HepG2 (cell line): ENCODE measurements around the gene CDCA5. TPM values are rescaled to one million over a fixed set of nuclear protein-coding genes. Genes with fewer than 3 reads are reported as not detected.
A peak's percentile ranks its signal among the peaks of the same experiment; 100 is the strongest.

Experiments used
- CBFB ChIP-seq: sonication (generic); formaldehyde crosslinking; IDR thresholded peaks from 2 replicates; pipeline ENCODE4 v1.4.0; 2020; ENCODE audit warnings: missing genetic modification reagents
- CBX1 ChIP-seq: IDR thresholded peaks from one replicate; pipeline ENCODE4 v1.6.1; 2016; ENCODE audit warnings: antibody characterized with exemption, low read depth
- FOXK2 ChIP-seq: fragments of 450-650 bp; IDR thresholded peaks from 2 replicates; pipeline ENCODE4 v1.6.1; 2016
- GTF2F1 ChIP-seq: fragments of 150-350 bp; IDR thresholded peaks from 2 replicates; pipeline ENCODE4 v1.6.1; 2014; ENCODE audit warnings: low read length
- HNRNPH1 ChIP-seq: fragments of 200-400 bp; formaldehyde crosslinking; optimal IDR thresholded peaks from 2 replicates; pipeline ENCODE3; 2017; ENCODE audit warnings: mild to moderate bottlenecking, low read depth, low read length
- HOXA5 ChIP-seq: sonication (generic); formaldehyde crosslinking; IDR thresholded peaks from 2 replicates; pipeline ENCODE4 v1.4.0; 2020; ENCODE audit warnings: missing genetic modification reagents
- KAT2B ChIP-seq: fragments of 150-350 bp; IDR thresholded peaks from 2 replicates; pipeline ENCODE4 v1.6.1; 2014; ENCODE audit warnings: low read depth, low read length, borderline replicate concordance
- KLF16 ChIP-seq, 2 experiments: sonication (generic) in 1 of 2; formaldehyde crosslinking in 1 of 2; IDR thresholded peaks; 2 replicates each; pipeline versions ENCODE4 v1.6.1 to v1.8.0; 2016 to 2023; ENCODE audit warnings: missing genetic modification reagents in 2 of 2, missing compliant biosample characterization in 1 of 2
- NFKB2 ChIP-seq: sonication (generic); formaldehyde crosslinking; IDR thresholded peaks from 2 replicates; pipeline ENCODE4 v1.4.0; 2020; ENCODE audit warnings: missing genetic modification reagents, borderline replicate concordance
- ONECUT2 ChIP-seq: sonication (generic); formaldehyde crosslinking; IDR thresholded peaks from 2 replicates; pipeline ENCODE4 v1.4.0; 2020; ENCODE audit warnings: missing genetic modification reagents
- PAWR ChIP-seq: sonication (generic); formaldehyde crosslinking; IDR thresholded peaks from 2 replicates; pipeline ENCODE4 v1.4.0; 2020; ENCODE audit warnings: missing genetic modification reagents, mild to moderate bottlenecking, borderline replicate concordance
- PCBP1 ChIP-seq: fragments of 200-400 bp; formaldehyde crosslinking; IDR thresholded peaks from 2 replicates; pipeline ENCODE4 v1.6.1; 2017; ENCODE audit warnings: mild to moderate bottlenecking, low read depth, low read length, borderline replicate concordance
- U2AF2 ChIP-seq: fragments of 200-400 bp; formaldehyde crosslinking; IDR thresholded peaks from 2 replicates; pipeline ENCODE4 v1.6.1; 2017; ENCODE audit warnings: low read depth, mild to moderate bottlenecking, low read length
- ZMAT3 ChIP-seq: sonication (generic); formaldehyde crosslinking; conservative IDR thresholded peaks from 2 replicates; pipeline ENCODE4 v1.7.0; 2021; ENCODE audit warnings: missing genetic modification reagents
- ZNF121 ChIP-seq: sonication (generic); formaldehyde crosslinking; IDR thresholded peaks from 2 replicates; pipeline ENCODE4 v1.5.0; 2020; ENCODE audit warnings: mild to moderate bottlenecking, missing genetic modification reagents
- ZNF17 ChIP-seq: sonication (generic); formaldehyde crosslinking; IDR thresholded peaks from 2 replicates; pipeline ENCODE4 v1.5.0; 2020; ENCODE audit warnings: mild to moderate bottlenecking, missing genetic modification reagents
- ZNF251 ChIP-seq: sonication (generic); formaldehyde crosslinking; IDR thresholded peaks from 2 replicates; pipeline ENCODE4 v1.9.0; 2021; ENCODE audit warnings: mild to moderate bottlenecking, missing genetic modification reagents
- ZNF841 ChIP-seq: sonication (generic); formaldehyde crosslinking; IDR thresholded peaks from 2 replicates; pipeline ENCODE4 v1.8.1; 2023; ENCODE audit warnings: missing genetic modification reagents, borderline replicate concordance
- ZNF879 ChIP-seq: sonication (generic); formaldehyde crosslinking; IDR thresholded peaks from 2 replicates; pipeline ENCODE4 v1.8.1; 2023; ENCODE audit warnings: missing genetic modification reagents
- polyA plus RNA-seq, 8 experiments: library from polyadenylated mRNA; depleted of rRNA in 3 of 8; stranded (reverse) in 7 of 8; unstranded in 1 of 8; fragments of >200 nt; fragmentation: Illumina TruSeq in 4 of 8; extraction: Trizol in 4 of 8; gene quantifications; 2 replicates each; pipeline versions ENCODE4 v1.2.1 to v1.2.3, GENCODE V29; 2011 to 2016; ENCODE audit warnings: low read depth in 4 of 8, missing spikeins in 1 of 8, mixed read lengths in 1 of 8; ENCODE audit not compliant: insufficient read depth in 1 of 8
- total RNA-seq, 5 experiments: library from RNA; depleted of rRNA; stranded (reverse); fragments of >200 nt; fragmentation: Illumina TruSeq; extraction: Trizol; gene quantifications; 2 replicates each; pipeline ENCODE4 v1.2.3, GENCODE V29; 2016; ENCODE audit warnings: low read depth in 1 of 5
- TF ChIP-seq, protein P1 (sequence below): IDR thresholded peaks from 2 replicates; pipeline ENCODE4 v1.6.1; 2016; ENCODE audit warnings: control low read depth
- TF ChIP-seq, protein P2 (sequence below): fragments of 450-650 bp; IDR thresholded peaks from 2 replicates; pipeline ENCODE4 v1.6.1; 2016
- TF ChIP-seq, protein P3 (sequence below): sonication (generic); formaldehyde crosslinking; conservative IDR thresholded peaks from 2 replicates; pipeline ENCODE4 v1.8.0; 2022; ENCODE audit warnings: missing genetic modification reagents
- TF ChIP-seq, protein P4 (sequence below): IDR thresholded peaks from 2 replicates; pipeline ENCODE4 v1.6.1; 2016; ENCODE audit warnings: missing biosample characterization, missing genetic modification reagents, low read depth
- TF ChIP-seq, protein P5 (sequence below): sonication (generic); formaldehyde crosslinking; IDR thresholded peaks from 2 replicates; pipeline ENCODE4 v1.5.1; 2020; ENCODE audit warnings: mild to moderate bottlenecking, moderate library complexity, missing genetic modification reagents

CDCA5 gene
- total and polyA plus RNA-seq, 2 of the 13 experiments (the other 11 are each of a cell fraction or from before 2014, with no cell fraction given): 13.5 to 50.6 TPM

DNA sequence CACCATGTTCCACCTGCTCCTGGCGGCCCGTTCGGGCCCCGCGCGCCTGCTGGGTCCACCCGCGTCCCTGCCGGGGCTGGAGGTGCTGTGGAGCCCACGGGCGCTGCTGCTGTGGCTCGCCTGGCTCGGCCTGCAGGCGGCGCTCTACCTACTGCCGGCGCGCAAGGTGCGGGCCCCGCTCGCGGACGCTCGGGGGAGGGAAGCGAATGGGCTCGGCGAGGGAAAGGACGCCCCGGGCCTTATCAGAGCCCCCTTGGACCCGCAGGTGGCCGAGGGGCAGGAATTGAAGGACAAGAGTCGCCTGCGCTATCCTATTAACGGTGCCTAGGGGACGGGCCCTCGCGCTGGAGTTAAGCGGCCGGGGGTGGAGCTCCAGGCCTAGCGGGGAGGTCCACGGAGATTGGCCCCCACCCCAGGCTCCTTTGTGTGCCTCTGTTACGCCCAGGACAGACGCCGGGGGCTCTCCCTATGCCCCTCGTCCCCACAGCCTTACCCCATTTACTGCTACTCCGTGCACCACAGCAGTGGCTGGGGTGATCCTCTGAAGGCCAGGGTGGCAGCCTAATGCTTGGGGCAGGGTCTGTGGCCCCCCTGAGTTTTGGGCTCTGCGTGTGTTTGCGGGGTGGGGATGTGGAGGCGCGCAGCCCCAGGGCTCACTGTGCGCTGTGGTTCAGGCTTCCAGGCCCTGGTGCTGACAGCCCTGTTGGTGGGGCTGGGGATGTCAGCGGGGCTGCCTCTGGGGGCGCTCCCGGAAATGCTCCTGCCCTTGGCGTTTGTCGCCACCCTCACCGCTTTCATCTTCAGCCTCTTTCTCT lies 28.9 kb upstream of the CDCA5 start (continued):
- TF ChIP-seq PCBP1 (no peak), GTF2F1 (no peak), ONECUT2 (CRISPR knock-in tag) (no peak), HOXA5 (CRISPR knock-in tag) (peak; percentile 22; the same call in 1 of the 2 replicates), ZNF879 (CRISPR knock-in tag) (no peak), FOXK2 (no peak), ZNF121 (CRISPR knock-in tag) (peak; percentile 30; the same call in 1 of the 2 replicates), NFKB2 (CRISPR knock-in tag) (peak; percentile 36; the same call in 1 of the 2 replicates), ZNF17 (CRISPR knock-in tag) (no peak), PAWR (CRISPR knock-in tag) (no peak; the same call in 1 of the 2 replicates), ZNF251 (no peak), KAT2B (no peak), ZNF841 (no peak), U2AF2 (no peak), CBFB (CRISPR knock-in tag) (peak; percentile 49), ZMAT3 (CRISPR knock-in tag) (peak; percentile 59; the same call in 1 of the 2 replicates), KLF16 (CRISPR knock-in tag; IDR thresholded peaks at IDR 0.05) (peak in 1 of 2 experiments; percentile 55; a peak in 1 of 4 replicates), CBX1 (no peak), HNRNPH1 (no peak)
- TF ChIP-seq, protein P1, sequence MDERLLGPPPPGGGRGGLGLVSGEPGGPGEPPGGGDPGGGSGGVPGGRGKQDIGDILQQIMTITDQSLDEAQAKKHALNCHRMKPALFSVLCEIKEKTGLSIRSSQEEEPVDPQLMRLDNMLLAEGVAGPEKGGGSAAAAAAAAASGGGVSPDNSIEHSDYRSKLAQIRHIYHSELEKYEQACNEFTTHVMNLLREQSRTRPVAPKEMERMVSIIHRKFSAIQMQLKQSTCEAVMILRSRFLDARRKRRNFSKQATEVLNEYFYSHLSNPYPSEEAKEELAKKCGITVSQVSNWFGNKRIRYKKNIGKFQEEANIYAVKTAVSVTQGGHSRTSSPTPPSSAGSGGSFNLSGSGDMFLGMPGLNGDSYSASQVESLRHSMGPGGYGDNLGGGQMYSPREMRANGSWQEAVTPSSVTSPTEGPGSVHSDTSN (CRISPR knock-in tag): no peak
- TF ChIP-seq, protein P2, sequence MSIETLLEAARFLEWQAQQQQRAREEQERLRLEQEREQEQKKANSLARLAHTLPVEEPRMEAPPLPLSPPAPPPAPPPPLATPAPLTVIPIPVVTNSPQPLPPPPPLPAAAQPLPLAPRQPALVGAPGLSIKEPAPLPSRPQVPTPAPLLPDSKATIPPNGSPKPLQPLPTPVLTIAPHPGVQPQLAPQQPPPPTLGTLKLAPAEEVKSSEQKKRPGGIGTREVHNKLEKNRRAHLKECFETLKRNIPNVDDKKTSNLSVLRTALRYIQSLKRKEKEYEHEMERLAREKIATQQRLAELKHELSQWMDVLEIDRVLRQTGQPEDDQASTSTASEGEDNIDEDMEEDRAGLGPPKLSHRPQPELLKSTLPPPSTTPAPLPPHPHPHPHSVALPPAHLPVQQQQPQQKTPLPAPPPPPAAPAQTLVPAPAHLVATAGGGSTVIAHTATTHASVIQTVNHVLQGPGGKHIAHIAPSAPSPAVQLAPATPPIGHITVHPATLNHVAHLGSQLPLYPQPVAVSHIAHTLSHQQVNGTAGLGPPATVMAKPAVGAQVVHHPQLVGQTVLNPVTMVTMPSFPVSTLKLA: no peak
- TF ChIP-seq, protein P3, sequence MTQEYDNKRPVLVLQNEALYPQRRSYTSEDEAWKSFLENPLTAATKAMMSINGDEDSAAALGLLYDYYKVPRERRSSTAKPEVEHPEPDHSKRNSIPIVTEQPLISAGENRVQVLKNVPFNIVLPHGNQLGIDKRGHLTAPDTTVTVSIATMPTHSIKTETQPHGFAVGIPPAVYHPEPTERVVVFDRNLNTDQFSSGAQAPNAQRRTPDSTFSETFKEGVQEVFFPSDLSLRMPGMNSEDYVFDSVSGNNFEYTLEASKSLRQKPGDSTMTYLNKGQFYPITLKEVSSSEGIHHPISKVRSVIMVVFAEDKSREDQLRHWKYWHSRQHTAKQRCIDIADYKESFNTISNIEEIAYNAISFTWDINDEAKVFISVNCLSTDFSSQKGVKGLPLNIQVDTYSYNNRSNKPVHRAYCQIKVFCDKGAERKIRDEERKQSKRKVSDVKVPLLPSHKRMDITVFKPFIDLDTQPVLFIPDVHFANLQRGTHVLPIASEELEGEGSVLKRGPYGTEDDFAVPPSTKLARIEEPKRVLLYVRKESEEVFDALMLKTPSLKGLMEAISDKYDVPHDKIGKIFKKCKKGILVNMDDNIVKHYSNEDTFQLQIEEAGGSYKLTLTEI (CRISPR knock-in tag): no peak
- TF ChIP-seq, protein P4, sequence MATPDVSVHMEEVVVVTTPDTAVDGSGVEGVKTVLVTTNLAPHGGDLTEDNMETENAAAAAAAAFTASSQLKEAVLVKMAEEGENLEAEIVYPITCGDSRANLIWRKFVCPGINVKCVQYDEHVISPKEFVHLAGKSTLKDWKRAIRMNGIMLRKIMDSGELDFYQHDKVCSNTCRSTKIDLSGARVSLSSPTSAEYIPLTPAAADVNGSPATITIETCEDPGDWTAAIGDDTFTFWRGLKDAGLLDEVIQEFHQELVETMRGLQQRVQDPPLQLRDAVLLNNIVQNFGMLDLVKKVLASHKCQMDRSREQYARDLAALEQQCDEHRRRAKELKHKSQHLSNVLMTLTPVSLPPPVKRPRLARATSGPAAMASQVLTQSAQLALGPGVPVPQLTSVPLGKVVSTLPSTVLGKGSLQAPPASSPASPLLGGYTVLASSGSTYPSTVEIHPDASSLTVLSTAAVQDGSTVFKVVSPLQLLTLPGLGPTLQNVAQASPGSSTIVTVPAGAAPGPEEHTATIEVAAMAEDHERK (CRISPR knock-in tag): no peak
- TF ChIP-seq, protein P5, sequence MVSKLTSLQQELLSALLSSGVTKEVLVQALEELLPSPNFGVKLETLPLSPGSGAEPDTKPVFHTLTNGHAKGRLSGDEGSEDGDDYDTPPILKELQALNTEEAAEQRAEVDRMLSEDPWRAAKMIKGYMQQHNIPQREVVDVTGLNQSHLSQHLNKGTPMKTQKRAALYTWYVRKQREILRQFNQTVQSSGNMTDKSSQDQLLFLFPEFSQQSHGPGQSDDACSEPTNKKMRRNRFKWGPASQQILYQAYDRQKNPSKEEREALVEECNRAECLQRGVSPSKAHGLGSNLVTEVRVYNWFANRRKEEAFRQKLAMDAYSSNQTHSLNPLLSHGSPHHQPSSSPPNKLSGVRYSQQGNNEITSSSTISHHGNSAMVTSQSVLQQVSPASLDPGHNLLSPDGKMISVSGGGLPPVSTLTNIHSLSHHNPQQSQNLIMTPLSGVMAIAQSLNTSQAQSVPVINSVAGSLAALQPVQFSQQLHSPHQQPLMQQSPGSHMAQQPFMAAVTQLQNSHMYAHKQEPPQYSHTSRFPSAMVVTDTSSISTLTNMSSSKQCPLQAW (CRISPR knock-in tag): peak; percentile 29; the same call in 1 of the 2 replicates
